T-helper 22 cell (primary cell): ENCODE results near the gene LONRF2.

ENCODE experiments used
- DNase-seq: peaks from one replicate; pipeline ENCODE4 v3.0.0-alpha.2; 2020; ENCODE audit warnings: low read depth

Gene LONRF2

GRCh38 chr2:100275200-100275589 lies 47.1 kb downstream of the LONRF2 start:
- DNase-seq, result no peak

GRCh38 chr2:100274566-100275199 lies 47.6 kb downstream of the LONRF2 start:
- no peak for DNase-seq

GRCh38 chr2:100274076-100274475 lies 48.2 kb downstream of the LONRF2 start:
- DNase-seq, result no peak

- DNase-seq, result no peak
These were observed 48.9 kb downstream of the LONRF2 start for GRCh38 chr2:100273387-100273786.

GRCh38 chr2:100272841-100273329 lies 49.4 kb downstream of the LONRF2 start:
- DNase-seq, result no peak

GRCh38 chr2:100271210-100271609 lies 51.1 kb downstream of the LONRF2 start:
- no peak for DNase-seq

GRCh38 chr2:100270381-100271146 lies 51.7 kb downstream of the LONRF2 start:
- no peak for DNase-seq

- DNase-seq, result no peak
These were observed 52.4 kb downstream of the LONRF2 start for GRCh38 chr2:100269889-100270288.

GRCh38 chr2:100268986-100269385 lies 53.3 kb downstream of the LONRF2 start:
- DNase-seq, result no peak

- DNase-seq, result no peak
These were observed 54.5 kb downstream of the LONRF2 start for GRCh38 chr2:100267751-100268150.

GRCh38 chr2:100266126-100266525 lies 56.2 kb downstream of the LONRF2 start:
- no peak for DNase-seq

GRCh38 chr2:100265226-100265625 lies 57.1 kb downstream of the LONRF2 start:
- DNase-seq, result no peak

GRCh38 chr2:100264651-100265050 lies 57.6 kb downstream of the LONRF2 start:
- no peak for DNase-seq

GRCh38 chr2:100264121-100264520 lies 58.2 kb downstream of the LONRF2 start:
- no peak for DNase-seq

- DNase-seq, result peak; percentile 17
These were observed 59.6 kb downstream of the LONRF2 start for GRCh38 chr2:100262555-100263320.

- no peak for DNase-seq
These were observed 60.3 kb downstream of the LONRF2 start for GRCh38 chr2:100262046-100262445.

GRCh38 chr2:100260712-100261620 lies 61.3 kb downstream of the LONRF2 start:
- no peak for DNase-seq

GRCh38 chr2:100259106-100259505 lies 63.2 kb downstream of the LONRF2 start:
- no peak for DNase-seq

GRCh38 chr2:100257939-100258338 lies 64.4 kb downstream of the LONRF2 start:
- DNase-seq, result no peak

- DNase-seq, result no peak
These were observed 65.5 kb downstream of the LONRF2 start for GRCh38 chr2:100256849-100257248.

- no peak for DNase-seq
These were observed 65.9 kb downstream of the LONRF2 start for GRCh38 chr2:100256416-100256815.
